Myocyte (in vitro differentiated cells): ENCODE results near the gene EIF3M. TPM values are rescaled to one million over a fixed set of nuclear protein-coding genes. Genes with fewer than 3 reads are reported as not detected.
"Not testable (repeated sequence)": the region's sequence is repeated elsewhere in the genome, so short reads cannot be mapped to it uniquely, and the experiment has no call there.

Experiments
- DNase-seq: peaks from one replicate; pipeline ENCODE4 v3.0.0-alpha.2; 2012; ENCODE audit warnings: low read depth
- total RNA-seq: library from RNA; depleted of rRNA; stranded (reverse); fragments of >200 nt; gene quantifications from 2 replicates; pipeline ENCODE4 v1.2.3, GENCODE V29; 2014

Gene EIF3M
- total RNA-seq, 1 donor from 2014 or later: 645 TPM

DNA sequence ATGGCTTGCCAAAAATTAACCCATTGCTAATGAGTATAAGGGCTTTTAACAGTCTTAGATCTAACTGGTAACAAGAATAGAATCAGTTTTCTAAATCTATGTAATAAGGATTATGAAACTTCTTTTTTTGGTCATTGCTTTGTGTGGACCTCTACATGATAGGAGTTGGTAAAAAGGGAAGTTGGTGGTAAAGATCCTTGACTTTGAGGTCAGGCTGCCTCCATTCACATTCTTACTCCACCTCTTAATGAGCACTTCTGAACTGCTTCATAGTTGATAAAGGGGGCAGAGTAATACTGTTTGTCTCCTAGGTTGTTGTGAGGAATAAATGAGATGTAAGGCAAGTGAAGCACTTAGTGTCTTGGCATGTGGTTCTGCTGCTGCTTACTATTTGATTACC lies 10.6 kb downstream of the EIF3M start:
- no peak for DNase-seq

DNA sequence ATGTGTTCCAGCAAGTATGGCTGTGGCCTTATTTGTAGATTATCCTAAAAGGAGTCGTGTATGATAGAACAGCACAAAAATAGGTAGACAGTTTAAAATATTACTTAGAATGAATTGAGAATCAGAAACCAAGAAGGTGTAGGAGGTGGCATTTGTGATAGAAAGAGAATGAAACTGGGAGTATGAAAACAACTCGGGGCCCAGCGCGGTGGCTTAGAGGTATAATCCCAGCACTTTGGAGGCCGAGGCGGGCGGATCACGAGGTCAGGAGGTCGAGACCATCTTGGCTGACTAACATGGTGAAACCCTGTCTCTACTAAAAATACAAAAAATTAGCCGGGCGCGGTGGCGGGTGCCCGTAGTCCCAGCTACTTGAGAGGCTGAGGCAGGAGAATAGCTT lies 12.5 kb downstream of the EIF3M start:
- not testable (repeated sequence) for DNase-seq

DNA sequence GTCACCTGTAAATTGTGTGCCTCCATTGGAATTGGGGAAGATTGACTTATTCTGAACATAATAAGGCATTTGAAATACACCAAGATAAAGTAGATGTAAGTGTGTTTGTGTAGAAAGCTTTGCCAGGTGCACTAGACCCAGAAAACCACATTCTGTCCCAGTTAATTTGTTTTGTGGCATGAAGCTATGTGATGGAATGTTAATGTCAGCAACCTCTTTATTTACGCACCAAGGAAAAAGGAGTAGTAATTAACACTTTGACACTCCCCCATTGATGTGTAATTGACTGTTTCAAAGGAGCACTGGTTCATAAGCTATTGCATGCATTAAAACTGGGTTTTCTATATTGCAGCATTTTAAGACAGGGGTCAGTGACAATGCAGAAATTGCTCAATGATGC lies 14.3 kb downstream of the EIF3M start:
- no peak for DNase-seq

DNA sequence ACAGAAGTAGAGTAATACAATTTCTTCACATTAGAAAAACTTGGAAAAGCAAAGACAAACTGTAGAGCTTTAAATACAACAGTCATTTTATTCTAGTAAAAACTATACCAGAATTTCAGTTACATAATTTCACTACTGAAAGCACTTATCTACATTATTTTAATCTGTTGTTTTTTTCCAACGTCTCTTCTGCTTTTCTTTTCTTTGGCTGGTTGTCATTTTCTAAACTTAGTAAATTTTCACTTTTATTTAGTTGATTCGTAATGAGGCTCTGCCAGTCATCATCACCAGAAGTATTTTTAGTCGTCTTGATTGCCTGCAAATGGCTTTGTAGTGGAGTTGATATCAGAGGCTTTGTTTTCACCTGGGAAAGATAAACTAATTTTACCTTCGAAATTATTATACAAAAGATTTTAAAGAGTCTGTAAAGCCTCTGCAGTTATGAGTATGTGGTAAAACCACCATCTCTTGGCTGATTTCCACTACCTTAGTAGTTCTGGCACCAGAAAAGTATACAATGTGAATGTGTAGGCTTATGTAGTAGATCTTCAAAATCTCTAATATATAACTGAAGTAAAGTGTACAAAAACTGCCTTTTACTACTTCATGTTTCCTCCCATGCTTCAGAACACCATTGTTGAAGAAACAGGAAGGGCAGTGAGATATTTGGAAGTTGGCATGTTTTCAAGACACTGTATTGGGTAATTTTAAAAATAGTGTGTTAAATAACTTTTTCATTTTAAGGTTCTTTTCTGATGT lies 19.2 kb downstream of the EIF3M start:
- DNase-seq: no peak

DNA sequence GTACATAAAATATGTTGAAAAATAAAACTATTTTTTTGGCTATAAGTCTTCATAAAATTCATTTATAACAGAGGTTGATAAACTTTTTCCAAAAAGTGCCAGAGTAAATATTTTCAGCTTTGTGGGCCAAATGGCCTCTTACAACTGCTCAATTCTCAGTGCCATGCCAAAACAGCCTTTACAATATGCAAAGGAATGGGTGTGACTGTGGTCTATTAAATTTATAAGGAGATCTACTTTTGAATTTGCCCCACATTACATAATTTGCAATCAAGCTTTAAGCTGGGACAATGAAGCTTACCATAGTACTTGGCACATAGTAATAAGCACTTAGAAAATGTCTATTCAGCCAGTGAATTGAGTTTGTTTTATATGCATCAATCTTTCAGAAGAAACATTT lies 22.6 kb downstream of the EIF3M start:
- DNase-seq: no peak

DNA sequence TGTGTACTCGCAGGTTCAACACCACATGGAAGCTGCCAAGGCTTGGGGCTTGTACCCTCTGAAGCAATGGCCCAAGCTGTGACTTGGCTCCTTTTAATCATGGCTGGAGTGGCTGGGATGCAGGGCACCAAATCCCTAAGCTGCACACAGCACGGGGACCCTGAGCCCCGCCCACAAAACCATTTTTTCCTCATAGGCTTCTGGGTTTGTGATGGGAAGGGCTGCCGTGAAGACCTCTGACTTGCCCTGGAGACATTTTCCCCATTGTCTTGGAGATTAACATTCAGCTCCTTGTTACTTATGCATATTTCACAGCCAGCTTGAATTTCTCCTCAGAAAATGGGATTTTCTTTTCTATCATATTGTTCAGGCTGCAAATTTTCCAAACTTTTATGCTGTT lies 25.2 kb downstream of the EIF3M start:
- not testable (repeated sequence) for DNase-seq

DNA sequence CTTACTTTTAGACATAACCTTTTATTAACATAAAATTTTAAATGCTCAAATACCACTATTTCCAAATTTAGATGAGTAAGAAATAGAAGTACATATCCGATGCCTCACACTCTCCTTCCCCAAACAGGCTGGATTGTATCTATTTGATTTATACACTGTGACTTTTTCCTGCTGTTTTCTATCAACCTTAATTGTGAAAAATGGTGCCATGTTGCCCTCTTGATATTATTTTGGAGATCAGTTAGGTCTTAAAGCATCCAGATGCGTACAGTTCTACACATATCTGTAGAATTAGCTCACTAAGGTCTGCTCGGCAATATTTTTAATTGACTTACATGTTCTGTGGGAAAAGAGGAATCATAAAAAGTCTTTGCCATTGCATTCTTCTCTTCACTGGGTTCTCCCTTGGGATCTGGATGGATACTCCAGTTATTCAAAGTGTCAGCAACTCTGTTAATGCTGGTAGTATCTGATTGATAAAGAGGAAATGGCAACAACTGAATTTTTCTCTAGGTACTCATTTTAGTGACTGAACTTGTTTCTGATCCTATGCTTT lies 27.2 kb downstream of the EIF3M start:
- no peak for DNase-seq

DNA sequence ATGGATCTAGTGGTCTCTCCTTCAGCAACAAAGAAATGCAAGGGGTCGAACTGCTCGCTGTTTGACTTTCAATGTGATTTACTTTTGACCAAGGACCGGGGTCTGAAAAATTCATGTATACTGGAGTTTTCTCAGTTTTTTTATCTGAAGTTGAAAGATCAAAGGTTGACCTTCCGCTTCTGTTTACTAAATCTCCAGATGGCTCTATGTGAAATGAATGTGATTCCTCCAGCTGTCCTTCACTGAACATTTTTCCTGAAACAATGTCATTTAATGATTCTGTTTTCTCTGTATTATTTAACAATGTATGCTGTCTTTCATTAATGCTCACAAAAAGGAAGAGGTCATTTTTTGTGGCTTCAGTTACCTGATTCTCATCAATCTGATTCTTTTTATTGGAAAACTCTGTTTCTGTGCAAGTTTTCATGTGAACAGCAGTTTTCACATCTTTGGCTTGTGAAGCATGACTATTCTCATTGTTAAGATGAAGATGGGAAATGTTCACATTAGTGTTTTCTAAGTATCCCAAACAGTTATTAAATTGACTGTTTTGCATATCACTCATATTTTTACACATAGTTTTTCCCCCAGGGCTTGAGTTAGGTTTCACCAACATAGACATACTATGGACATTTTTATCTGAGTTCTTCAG lies 30.0 kb downstream of the EIF3M start:
- no peak for DNase-seq

DNA sequence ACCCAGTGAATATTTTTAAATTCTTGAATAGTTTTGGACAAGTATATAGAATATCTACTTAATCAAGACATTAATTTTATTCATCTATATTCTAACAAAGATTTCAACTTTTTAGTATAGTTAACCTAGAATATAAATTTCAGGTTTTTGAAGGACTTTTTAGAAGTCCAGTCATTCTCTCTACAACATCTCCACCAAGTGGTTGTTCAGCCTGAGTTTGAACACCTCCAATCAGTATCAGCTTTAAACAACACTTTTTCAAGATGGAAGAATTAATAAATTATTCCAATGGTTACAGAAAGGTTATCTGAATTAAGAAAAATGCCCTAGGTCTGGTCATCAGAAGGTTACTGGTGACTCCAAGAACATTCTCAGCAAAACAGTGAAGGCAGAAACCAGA lies 31.8 kb downstream of the EIF3M start:
- peak; percentile 7 for DNase-seq

DNA sequence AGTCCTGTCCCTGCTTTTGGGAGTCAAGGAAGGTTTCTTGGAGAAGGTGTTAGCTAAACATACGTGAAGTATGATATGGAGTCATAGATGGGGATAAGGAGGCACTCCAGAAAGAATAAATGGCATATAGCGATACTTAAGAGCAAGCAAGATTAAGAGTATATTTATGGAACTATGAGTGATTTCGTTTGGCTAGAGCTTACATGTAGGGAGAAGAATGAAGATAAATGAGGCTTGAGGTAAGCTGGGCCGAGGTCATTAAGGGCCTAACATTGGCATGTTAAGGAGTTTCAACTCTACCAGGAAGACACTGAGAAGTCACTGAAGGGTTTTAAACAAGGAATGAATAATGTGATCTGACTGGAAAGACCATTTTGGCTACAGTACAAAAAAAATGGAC lies 33.3 kb downstream of the EIF3M start:
- DNase-seq: no peak

DNA sequence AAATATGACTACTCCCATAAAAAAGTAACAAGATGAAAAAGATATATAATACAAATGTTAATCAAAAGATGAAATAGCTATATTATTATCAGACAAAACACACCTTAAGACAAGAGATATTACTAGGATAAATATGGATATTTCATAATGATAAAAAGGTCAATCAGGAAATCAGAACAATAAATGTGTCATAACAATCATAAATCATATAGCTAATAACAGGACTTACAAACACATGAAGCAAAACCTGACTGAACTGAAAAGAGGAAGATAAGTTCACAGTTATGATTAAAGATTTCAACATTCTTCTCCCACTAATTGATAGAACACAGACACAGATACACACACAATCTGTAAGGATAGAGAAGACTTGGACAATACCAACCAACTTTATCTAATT lies 47.2 kb downstream of the EIF3M start:
- DNase-seq: no peak

DNA sequence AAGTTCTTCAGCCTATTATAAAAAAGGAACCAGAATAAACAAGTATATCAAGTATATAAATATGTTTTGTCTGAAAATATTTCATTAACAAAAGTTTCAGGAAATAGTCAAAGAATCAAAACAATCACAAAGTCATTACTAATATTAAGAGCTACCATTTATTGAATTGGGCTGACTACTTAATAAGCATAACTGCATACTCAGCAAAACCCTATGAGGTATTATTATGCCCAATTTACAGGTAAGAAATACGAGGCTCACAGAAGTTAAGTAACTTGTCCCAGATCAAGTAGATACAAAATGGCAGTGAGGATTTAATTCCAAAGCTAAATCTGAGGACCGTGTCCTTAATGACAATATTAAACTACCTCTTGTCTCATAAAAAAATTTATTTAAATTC lies 52.2 kb downstream of the EIF3M start:
- DNase-seq: no peak

DNA sequence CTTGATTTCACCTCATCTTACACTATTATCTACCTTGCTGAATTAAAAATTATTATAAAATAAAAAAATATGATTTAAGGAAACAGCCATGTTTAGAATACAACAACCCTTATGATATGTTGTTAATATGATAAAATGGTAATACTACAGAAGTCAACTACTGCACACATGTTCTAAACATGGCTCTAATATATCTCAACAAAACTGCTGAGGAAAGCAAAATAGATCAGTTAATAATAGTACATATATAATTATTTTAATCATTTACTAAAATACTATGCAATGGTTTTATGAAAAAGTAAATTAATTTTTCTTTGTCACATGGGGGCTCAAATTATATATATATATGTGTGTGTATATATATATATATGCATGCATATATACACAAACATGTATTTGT lies 57.7 kb downstream of the EIF3M start:
- no peak for DNase-seq

DNA sequence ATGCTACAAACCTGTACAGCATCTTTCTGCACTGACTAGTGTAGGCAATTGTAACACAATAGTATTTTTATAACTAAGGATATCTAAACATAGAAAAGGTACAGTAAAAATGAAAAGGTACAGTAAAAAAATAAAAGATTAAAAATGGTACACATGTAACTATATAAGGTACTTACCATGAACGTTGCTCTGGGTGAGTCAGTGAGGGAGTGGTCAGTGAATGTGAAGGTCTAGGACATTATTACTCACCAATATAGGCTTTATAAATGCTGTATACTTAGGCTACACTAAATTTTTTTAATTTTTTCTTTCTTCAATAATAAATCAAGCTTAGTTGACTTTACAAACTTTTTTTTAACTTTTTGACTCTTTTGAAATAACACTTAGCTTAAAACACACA lies 59.9 kb downstream of the EIF3M start:
- no peak for DNase-seq

Other genes with a start within 250 kb of the EIF3M start
- gene WT1, start 148.3 kb upstream of the EIF3M start, total RNA-seq: not detected in 2 replicates
- gene CCDC73, start 210.8 kb downstream of the EIF3M start, total RNA-seq: not detected in 2 replicates
- 0.08 and 0.21 TPM in 2 replicates for gene PRRG4, start 246.1 kb downstream of the EIF3M start, total RNA-seq